Stimulated activated CD8-positive, alpha-beta memory T cell treated with anti-CD3 and anti-CD28 coated beads, Interleukin-15, amount 100 ng/mL, for 48 hours (primary cell): ENCODE measurements around the gene RASD2.

Experiments used
- DNase-seq, 2 donors: peaks; one replicate each; pipeline ENCODE4 v3.0.0-alpha.2; 2020; ENCODE audit warnings: low read depth in 2 of 2

Gene RASD2

DNA sequence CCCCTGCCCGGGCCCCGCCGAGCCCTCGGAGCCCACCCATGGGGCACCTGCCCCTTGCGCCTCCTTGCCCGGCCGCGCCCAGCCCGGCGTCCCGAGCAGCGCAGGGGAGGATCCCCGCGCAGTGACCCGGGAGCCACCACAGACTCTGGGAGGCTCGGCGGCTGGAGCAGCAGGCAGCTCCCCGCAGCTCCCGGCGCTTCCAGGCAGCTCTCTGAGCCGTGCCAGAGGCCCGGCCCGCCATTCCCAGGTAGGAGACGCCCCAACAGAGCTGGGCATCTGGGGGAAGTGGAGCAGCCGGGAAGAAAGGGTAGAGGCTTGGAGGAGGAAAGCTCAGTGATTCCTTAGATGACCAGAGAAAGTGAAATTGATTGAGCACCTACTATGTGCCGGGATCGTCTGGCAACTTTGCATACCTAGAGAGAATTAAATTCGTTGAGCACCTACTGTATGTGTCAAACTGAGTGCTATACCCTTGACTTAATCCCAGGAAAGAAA lies 670 bp downstream of the RASD2 start:
- DNase-seq = no peak

DNA sequence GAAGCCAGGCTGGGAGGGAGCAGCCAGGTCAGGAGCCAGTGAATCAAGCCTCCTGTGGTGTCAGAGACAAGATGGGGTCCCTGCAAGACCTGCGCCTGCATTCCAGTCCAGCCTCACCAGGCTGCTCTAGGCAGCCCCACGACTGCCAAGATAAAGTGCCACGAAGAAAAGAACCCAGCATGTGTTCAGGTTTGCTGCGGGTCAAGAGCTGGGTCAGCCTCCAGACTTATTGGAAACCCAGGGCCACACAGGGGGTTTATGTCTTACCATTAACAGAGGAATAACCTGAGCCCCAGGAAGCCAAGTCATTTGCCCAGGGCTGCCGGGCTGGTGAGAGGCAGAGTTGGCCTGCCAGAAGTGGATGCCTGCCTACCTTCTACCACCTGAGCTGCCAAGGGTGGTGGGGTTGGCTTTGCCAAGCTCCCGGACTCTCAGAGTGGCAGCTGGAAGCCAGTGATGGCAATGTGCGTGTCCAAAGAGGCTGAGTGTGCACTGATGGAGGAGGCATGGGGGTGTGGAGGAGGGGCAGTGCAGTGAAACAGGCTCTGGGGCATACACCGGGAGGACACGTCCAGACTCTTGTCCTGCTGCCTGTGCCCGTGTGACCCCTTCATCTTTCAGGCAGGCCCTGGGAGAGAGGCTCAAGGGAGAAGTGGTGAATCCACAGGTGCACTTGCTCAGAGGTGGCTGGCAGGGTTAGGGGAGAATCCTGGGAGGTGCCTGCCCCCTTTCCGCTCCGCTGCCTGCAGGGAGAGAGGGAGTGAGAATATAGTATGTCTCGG lies 1.7 kb downstream of the RASD2 start:
- no peak for DNase-seq

DNA sequence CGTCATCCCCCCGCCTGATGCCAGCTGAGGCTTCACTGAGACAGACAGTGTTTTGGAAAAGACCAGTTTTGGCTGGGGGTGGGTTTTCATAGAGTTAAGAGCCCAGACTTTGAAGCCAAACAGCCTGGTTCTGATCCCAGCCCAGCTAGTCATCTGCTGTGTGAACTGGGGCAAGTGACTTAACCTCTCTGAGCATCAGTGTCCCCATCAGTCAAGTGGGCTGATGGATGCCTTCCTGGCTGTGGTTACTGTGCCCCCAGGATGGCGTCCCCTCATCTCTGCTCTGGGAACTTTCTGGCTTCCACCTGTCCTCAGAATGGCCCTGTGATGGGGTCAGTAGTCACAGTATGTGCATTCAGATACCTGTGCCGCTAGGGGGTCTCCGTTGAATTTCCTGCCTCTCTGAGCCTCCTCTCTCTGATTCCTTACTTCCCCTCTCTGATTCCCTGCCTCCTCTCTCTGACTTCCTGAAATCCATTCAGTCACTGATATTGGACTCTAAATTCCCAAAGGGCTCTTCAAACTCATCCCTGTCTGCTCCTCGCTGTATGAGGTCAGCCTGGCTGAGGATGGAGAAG lies 2.4 kb downstream of the RASD2 start:
- DNase-seq = no peak

DNA sequence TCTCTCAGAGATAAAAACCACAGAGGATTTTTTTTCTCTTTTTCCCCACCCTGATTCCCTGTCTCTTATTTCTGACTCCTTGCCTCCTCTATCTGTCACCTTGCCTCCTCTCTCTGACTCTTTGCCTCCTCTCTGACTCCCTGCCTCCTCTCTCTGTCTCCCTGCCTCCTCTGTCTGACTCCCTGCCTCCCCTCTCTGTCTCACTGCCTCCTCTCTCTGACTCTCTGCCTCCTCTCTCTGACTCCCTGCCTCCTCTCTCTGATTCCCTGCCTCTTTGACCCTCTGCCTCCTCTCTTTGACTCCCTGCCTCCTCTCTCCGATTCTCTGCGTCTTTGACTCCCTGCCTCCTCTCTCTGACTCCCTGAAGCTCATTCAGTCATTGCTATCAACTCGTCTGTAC lies 3.1 kb downstream of the RASD2 start:
- no peak for DNase-seq

DNA sequence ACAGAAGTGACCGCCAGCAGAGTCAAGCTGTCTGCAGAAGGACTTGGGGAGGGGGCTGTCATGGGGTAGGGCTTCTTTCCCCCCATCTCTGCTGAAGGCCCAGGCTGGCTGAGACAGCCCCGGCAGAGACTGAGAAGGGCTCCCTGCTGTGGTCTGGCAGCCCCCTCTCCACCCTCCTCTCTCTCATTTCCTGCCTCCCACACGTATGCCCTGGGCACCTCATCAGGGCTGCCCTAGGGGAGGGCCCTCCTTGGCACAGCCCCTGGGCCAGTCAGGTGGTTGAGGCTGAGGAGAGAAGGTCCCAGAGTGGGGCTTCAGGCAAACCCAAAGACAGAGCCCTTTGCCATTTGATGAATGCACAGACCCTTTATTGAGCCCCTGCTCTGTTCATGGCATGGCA lies 3.6 kb downstream of the RASD2 start:
- no peak for DNase-seq

DNA sequence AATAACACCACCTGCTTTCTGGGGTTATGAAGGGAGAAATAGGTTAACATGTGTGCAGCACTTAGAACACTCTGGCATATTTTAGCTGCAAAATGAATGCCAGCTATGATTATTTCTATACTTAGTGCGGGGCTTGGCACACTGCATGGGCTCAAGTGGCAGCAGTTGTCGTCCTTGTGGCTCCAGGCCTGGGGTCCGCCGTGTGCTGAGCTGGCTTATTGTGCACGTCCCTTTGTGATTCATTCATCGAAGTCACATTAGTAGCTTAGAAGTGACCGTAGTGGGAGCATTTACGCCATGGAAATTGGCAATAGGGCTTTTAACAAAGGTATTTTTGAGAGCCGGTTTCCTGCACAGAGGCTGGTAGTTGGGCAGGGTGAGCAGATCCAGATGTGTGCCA lies 4.2 kb downstream of the RASD2 start:
- DNase-seq = no peak

DNA sequence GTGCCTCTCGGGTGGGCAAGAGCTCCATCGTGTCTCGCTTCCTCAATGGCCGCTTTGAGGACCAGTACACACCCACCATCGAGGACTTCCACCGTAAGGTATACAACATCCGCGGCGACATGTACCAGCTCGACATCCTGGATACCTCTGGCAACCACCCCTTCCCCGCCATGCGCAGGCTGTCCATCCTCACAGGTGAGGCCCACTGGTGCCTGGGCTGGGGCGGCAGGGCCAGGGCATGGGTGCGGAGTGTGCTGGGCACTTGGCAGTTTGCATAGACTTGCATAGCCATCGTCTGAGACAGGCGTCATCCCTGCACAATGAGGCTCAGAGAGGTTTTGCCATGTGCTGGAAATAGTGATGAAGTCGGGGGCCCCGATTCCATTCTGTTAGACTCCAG lies 6.3 kb downstream of the RASD2 start:
- DNase-seq = no peak

DNA sequence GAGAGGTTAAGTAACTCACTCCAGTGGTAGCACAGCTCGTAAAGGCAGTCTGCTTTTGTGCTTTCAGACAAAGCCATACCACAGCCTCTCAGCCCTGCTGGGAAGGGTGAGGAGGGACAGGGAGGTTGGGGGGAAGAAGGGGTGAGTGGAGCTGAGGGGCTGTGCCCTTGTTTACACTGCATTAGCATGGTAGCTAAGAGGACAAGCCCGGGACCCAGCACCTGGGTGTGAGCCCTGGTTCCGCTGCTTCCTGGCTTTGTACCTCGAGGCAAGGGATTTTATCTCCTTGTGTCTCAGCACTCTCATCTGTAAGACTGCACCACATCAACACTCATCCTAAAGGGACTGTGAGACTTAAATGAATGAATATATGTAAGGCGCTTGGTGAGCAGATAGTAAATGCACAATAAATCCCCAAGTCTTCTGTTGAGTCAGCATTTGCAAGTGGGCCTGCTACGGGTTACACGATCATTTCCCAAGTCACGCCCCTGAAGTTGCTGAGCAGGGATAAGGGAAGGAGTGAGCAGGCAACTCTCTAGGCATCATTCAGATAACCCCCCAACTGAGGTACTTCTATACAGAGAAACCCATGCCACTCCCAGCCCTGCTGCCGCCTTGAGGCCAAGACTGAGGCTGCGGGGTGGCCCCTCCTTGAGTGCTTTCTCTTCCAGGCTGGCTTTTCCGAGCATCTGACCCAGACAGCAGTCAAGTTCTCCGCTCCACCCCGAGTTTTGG lies 7.5 kb downstream of the RASD2 start:
- DNase-seq = no peak

DNA sequence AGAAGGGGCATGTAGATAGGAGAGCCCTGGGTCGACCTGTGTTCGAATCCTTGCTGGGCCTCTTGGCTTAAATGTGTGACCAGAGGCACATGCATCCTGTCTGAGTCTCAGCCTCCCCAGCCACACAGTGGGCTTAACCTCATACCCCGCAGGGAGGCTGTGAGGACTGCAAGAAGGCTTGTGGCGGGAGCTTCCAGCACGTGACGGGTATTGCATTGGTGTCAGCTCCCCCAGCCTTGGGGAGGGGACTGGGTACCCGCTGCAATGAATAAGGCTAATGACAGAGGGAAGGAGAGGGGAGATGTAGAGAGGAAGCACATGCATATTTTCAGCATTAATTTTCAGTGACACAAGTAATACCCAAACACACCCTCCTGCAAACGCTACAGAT lies 8.1 kb downstream of the RASD2 start:
- DNase-seq = no peak

DNA sequence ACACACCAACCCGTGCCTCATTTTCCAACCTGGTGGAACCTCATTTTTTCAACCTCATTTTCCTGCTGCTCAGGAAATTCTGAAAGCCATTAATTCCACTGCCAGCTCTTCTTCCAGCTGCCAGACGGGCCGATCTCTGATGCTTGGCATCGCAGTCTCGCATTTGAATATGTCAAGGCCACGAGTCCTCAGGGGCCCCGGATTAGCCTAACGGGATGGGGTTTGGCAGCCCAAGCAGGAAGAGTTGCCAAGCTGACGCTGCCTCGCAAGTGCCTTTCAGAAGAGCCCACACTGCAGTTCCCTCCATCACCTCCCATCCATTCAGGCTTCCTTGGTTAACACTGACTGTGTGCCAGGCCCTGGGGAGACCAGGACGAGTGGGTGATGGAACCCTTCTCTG lies 8.7 kb downstream of the RASD2 start:
- no peak for DNase-seq

DNA sequence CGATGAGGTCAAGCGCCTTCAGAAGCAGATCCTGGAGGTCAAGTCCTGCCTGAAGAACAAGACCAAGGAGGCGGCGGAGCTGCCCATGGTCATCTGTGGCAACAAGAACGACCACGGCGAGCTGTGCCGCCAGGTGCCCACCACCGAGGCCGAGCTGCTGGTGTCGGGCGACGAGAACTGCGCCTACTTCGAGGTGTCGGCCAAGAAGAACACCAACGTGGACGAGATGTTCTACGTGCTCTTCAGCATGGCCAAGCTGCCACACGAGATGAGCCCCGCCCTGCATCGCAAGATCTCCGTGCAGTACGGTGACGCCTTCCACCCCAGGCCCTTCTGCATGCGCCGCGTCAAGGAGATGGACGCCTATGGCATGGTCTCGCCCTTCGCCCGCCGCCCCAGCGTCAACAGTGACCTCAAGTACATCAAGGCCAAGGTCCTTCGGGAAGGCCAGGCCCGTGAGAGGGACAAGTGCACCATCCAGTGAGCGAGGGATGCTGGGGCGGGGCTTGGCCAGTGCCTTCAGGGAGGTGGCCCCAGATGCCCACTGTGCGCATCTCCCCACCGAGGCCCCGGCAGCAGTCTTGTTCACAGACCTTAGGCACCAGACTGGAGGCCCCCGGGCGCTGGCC lies 11.0 kb downstream of the RASD2 start:
- DNase-seq = no peak

DNA sequence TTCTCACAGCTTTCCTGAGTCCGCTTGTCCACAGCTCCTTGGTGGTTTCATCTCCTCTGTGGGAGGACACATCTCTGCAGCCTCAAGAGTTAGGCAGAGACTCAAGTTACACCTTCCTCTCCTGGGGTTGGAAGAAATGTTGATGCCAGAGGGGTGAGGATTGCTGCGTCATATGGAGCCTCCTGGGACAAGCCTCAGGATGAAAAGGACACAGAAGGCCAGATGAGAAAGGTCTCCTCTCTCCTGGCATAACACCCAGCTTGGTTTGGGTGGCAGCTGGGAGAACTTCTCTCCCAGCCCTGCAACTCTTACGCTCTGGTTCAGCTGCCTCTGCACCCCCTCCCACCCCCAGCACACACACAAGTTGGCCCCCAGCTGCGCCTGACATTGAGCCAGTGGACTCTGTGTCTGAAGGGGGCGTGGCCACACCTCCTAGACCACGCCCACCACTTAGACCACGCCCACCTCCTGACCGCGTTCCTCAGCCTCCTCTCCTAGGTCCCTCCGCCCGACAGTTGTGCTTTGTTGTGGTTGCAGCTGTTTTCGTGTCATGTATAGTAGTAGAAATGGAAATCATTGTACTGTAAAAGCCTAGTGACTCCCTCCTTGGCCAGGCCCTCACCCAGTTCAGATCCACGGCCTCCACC lies 11.7 kb downstream of the RASD2 start:
- peak; percentile 66 to 68 for DNase-seq

DNA sequence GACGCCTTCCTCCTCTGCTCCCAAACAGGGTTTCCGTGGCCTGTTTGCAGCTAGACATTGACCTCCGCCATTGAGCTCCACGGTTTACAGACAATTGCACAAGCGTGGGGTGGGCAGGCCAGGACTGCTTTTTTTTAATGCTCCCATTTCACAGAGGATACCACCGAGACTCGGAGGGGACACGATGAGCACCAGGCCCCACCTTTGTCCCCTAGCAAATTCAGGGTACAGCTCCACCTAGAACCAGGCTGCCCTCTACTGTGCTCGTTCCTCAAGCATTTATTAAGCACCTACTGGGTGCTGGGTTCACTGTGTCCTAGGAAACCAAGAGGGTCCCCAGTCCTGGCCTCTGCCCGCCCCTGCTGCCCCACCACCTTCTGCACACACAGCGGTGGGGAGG lies 12.2 kb downstream of the RASD2 start:
- no peak for DNase-seq

DNA sequence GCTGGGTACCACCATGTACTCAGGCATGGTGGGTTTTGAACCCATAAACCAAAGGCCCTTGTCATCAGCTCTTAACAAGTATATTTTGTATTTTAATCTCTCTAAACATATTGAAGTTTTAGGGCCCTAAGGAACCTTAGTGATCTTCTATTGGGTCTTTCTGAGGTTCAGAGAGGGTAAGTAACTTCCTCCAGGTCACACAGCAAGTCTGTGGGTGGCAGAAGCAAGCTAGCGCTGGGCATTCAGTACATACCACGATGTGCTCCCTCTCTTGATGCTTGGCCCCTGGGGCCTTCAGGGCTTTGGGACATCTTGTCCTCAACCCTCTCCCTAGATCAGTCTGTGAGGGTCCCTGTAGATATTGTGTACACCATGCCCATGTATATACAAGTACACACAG lies 12.7 kb downstream of the RASD2 start:
- DNase-seq = no peak

DNA sequence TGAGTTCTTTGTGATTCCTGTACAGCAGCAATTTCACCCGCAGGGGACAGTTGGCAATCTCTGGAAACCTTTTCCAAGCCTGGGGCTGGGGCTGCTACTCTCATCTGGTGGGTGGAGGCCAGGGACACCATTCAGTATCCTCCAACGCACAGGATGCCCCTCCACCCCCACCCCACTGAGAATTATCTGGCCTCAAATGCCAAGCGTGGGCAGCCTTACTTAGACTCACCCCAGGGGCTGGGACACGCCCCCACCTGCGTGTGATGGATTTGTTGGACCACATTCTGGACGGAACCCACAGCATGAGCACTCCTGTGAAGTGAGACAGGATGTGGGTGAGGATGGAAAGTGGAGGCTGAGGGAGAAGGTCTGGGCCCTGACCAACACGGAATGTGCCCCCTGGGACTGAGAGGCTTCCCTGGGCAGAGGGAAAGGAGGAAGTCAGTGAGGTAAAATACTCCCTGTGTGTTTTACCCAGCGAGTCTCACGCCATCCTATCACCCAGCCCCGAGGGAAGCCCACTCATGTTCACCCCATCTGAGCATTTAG lies 13.7 kb downstream of the RASD2 start:
- no peak for DNase-seq

DNA sequence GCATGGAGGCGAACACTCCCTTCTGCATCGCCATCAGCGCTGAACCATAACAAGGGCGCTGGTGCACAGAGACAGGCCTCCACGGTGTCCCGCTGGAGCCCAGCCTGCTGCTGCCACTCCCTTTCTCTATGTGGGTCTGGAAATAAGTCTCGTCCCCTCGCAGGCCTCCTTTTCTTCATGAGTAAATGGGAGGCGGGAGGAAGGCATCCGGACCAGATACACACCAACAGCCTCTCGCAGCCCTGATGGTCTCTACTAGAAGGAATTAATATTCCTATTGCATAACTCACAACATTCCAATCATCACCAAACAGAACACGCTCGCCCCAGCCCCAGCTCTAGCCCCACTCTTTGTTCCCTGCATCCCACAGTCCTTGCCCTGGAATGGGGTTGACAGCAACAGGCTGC lies 14.9 kb downstream of the RASD2 start:
- no peak for DNase-seq

DNA sequence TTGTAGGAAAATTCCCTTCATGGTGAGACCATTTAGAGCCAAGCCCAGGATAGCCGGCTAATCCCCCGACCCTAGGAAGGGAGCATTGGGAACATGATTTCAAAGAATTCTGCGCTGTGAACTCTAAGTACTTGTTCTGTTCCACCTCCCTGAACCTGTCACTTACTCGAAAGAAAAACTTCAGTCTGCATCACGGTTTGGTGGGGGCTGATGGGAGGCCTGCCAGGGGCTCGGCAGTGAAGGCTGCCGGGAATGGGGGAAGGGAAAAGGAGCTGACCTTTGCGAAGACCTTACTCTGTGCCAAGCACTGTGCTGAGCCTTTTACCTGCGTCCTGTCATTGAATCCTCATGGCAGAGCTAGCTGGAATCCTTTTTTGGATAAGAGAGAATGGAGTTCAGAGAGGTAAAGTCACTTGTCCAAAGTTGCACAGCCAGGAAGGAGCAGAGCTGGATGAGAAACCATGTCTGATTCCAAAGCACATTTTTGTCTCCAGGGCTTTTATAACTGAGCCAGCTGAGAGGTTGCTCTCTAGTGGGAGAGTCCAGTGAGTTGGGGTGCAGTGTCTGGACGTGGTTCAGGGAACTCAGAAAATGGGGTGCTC lies 15.4 kb downstream of the RASD2 start:
- no peak for DNase-seq

DNA sequence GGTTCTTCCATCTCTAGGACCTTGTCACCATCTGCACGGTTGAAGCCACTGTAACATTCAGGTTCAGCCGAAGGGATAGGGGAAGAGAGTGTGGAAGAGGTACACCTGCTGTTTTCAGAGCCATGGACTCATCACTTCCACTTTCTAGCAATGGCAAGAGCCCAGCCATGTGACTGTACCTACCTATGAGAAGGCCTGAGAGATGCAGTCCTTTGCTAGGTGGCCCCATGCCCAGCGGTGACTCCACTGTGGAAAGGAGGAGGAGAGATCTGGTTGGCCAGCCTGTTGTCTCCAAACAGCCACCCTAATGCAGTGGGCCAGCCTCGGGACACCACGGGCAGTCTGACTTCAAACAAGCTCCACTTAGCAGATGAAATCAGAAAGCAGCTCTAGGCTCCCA lies 16.0 kb downstream of the RASD2 start:
- no peak for DNase-seq

DNA sequence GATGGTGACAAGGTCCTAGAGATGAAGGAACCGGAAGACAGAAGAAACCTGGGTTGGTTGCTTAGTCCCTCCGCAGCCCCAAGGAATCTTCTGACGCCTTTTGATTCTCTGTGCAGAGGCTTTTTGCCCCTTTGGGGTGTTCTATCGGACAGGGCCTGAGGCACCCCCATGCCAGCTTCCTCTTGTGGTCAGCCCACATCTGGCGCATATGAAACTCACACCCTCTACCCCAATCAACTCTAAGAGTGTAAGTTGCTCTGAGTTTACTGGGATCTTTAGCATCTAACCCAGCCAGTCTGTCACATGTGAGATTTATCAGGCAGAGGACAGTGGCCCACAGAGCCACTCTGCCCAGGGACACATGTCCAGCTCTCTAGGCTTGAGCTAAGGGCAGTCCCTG lies 17.4 kb downstream of the RASD2 start:
- no peak for DNase-seq

DNA sequence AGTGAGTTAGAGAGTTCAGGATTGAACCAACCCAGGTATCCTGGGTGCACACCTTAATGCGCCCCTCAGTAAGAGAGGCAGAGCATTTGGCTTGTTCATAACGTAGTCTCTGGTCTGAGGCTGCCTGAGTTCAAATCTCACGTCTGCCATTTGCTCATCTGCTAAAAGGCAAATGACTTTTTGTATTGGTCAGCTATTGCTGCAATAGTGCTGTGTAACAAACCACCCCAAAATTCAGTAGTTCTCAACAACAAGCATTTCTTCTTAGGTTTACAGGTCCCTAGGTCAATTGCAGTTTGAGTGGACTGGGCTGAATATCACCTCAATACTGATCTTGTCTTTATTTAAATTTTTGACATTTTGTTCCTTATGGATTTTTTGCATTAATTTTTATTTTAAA lies 18.1 kb downstream of the RASD2 start:
- no peak for DNase-seq

DNA sequence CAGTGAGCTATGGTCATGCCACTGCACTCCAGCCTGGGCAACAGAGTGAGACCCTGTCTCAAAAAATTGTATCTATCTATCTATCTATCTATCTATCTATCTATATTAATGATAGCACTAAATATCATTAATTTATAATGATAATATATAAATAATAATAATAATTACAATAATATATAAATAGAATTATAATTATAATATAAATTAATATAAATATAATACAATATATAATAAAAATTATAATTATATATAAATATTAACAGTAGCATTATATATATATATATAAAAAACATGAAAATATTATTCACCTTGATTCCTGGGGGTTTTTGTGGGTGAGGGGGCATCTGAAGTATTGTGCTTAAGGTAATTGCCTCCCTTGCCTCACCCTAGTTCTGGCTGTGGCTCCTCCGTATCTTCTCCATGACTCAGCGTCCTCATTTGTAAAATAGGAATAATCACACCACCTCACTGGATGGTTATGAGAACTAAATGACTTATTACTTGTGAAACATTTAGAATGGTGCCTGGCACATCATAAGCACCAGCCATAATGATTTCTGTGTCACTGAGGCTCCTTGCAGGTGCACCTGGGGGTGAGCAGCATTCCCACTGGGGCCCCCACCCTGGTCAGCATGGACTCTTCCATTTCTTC lies 18.8 kb downstream of the RASD2 start:
- DNase-seq = no peak
